ENCODE measurements around the gene COL21A1. TPM values are rescaled to one million over a fixed set of nuclear protein-coding genes. Genes with fewer than 3 reads are reported as not detected.

Gene COL21A1
- total RNA-seq, 2 experiments from 2014 or later: not detected

DNA sequence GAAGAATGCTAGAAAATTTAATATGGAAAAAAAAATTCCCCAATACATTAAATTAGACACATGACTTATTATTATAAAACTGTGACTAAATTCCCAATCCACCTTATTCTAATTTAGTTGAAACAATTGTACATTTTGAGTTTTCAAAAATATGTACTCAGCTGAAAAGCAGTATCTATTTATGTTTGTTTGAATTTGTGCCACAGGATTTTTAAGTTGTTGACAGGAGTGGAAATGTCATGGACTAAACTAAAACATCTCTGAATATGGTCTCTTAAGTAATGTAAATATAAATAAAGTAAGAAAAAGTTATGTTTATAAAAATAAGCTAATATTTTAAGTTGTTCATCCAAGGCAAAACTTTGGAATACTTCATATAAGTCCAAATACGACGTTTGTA lies 86.9 kb downstream of the COL21A1 start:
- intact Hi-C loops (cut with micrococcal nuclease): no loop called here
- CTCF ChIA-PET: no interaction called here
- Mint-ChIP-seq H3K4me3 (no peak overlapping the region), H3K9me3 (peaks cover 1% of the 10 kb centered on the region), H3K36me3 (ENCODE audit: low read depth) (no peaks in the 10 kb centered on the region), H3K27ac (no peak overlapping the region), H3K27me3 (ENCODE audit: low read depth) (no peaks in the 10 kb centered on the region), H3K4me1 (ENCODE audit: low read depth) (no peaks in the 10 kb centered on the region)
- DNase-seq: no peak

DNA sequence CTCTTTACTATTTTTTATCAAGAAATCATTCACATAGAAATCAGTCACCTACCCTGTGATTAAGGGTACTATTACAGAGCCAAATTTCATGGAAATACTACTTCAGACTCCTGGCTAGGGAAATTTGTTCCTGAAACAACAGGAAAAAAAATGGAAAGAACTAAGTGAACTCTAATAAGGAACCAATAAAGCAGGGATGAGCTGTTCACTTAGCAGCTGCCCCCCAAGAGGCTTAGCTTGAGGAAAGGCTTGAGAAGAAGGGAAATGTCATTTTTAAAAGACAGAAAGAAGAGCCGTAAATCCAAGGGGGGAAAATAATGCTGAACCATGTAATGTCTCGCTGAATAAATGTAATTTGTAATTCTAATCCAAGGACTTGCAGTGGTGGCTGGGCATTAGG lies 88.8 kb downstream of the COL21A1 start:
- no peak overlapping the region for H3K27ac Mint-ChIP-seq
- H3K4me1 Mint-ChIP-seq (ENCODE audit: low read depth): no peaks in the 10 kb centered on the region
- H3K27me3 Mint-ChIP-seq (ENCODE audit: low read depth): no peaks in the 10 kb centered on the region
- intact Hi-C loops (cut with micrococcal nuclease): no loop called here
- no peaks in the 10 kb centered on the region for H3K36me3 Mint-ChIP-seq (ENCODE audit: low read depth)
- CTCF ChIA-PET: interaction anchor here (0.7 kb wide), 1 partner anchor 17 kb away, joined by 6 read pairs; no protein-coding TSS in a partner anchor
- H3K4me3 Mint-ChIP-seq: no peak overlapping the region
- no peak for DNase-seq
- H3K9me3 Mint-ChIP-seq: peaks cover 15% of the 10 kb centered on the region

DNA sequence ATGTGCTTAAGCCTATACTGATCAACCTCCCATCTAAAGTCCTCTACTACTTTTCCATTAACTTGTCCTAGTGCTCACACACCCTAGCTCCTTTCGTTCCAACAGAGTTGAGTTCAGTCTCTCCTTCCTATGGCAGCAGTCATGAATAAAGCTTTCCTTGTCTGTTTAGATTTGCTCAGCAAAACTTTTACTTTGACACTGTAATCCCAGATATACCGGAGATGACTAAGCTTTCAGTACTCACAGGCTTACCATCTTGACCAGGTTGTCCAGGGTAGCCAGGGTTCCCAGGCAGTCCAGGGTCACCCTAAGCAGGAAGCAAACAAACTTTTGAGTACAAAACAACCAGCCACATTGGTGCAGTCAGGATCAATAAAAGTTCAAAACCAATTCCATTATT lies 90.7 kb downstream of the COL21A1 start:
- H3K4me3 Mint-ChIP-seq: no peak overlapping the region
- no peaks in the 10 kb centered on the region for H3K4me1 Mint-ChIP-seq (ENCODE audit: low read depth)
- intact Hi-C loops (cut with micrococcal nuclease): no loop called here
- DNase-seq: no peak
- no peaks in the 10 kb centered on the region for H3K36me3 Mint-ChIP-seq (ENCODE audit: low read depth)
- H3K27me3 Mint-ChIP-seq (ENCODE audit: low read depth): no peaks in the 10 kb centered on the region
- no peak overlapping the region for H3K27ac Mint-ChIP-seq
- H3K9me3 Mint-ChIP-seq: peaks cover 21% of the 10 kb centered on the region
- CTCF ChIA-PET: no interaction called here

DNA sequence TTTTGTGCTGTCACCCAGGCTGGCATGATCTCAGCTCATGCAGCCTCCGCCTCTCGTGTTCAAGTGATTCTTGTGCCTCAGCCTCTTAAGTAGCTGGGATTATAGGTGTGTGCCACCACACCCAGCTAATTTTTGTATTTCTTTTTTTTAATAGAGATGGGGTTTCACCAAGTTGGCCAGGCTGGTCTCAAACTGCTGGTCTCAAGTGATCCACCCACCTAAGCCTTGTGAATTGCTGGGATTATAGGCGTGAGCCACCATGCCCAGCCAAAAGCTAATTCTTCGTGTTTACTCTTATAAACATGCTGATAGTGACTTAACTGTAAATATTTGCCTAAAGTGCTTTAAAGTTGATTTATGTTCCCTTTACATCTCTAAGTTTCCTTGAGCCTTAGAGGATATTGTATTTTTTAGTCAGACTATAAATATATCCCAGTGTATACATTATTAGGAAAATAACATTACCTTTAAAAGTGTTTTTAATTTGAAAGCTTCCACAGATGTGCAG lies 91.7 kb downstream of the COL21A1 start:
- Mint-ChIP-seq H3K27me3 (ENCODE audit: low read depth) (no peaks in the 10 kb centered on the region), H3K27ac (no peak overlapping the region), H3K36me3 (ENCODE audit: low read depth) (no peaks in the 10 kb centered on the region), H3K4me3 (no peak overlapping the region), H3K9me3 (peaks cover 21% of the 10 kb centered on the region), H3K4me1 (ENCODE audit: low read depth) (no peaks in the 10 kb centered on the region)
- intact Hi-C loops (cut with micrococcal nuclease): no loop called here
- CTCF ChIA-PET: no interaction called here
- no peak for DNase-seq

DNA sequence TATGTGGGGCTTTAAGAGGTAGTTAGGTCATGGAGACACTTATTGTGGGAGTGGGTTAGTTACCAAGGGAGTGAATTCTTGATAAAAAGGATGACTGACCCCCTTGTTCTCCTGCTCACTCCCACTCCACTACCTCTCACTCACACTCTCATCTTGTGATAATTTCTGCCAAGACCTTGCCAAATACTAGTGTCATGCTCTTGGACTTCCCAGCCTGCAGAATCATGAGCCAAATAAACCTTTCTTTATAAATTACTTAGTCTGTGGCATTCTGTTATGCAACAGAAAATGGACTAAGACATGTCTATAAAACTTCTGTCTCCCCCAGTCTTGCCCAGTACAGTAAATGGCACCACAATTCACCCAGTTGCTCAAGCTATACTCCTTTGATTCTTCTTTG lies 93.3 kb downstream of the COL21A1 start:
- intact Hi-C loops (cut with micrococcal nuclease): no loop called here
- CTCF ChIA-PET: no interaction called here

DNA sequence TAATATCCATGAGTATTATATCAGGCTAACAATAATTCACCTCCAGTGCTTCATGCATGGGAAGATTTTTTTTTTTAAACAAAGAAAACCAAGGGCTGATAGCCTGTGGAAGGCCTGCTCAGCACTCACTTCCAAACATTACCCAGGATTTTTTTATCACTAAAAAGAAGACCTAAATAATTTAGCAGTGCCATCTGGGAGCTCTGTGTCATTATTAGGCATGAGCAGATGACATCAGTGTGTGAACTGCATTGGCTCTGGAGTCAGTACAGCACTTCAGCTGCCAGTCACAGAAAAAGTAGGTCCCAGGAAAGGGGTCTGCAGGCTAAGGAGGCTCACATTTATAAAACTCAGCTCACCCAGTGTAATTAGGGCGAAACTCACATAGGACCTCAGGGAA lies 94.8 kb downstream of the COL21A1 start:
- CTCF ChIA-PET: no interaction called here
- Mint-ChIP-seq H3K4me1 (ENCODE audit: low read depth) (no peaks in the 10 kb centered on the region), H3K27me3 (ENCODE audit: low read depth) (no peaks in the 10 kb centered on the region), H3K27ac (no peak overlapping the region), H3K9me3 (peaks cover 26% of the 10 kb centered on the region), H3K4me3 (no peak overlapping the region), H3K36me3 (ENCODE audit: low read depth) (no peaks in the 10 kb centered on the region)
- no peak for DNase-seq
- intact Hi-C loops (cut with micrococcal nuclease): no loop called here

More for the DNA sequence above, 93.3 kb downstream of the COL21A1 start:
- Mint-ChIP-seq H3K4me1 (ENCODE audit: low read depth) (no peaks in the 10 kb centered on the region), H3K36me3 (ENCODE audit: low read depth) (no peaks in the 10 kb centered on the region), H3K27ac (no peak overlapping the region), H3K27me3 (ENCODE audit: low read depth) (no peaks in the 10 kb centered on the region), H3K4me3 (no peak overlapping the region), H3K9me3 (peaks cover 26% of the 10 kb centered on the region)
- DNase-seq: no peak

DNA sequence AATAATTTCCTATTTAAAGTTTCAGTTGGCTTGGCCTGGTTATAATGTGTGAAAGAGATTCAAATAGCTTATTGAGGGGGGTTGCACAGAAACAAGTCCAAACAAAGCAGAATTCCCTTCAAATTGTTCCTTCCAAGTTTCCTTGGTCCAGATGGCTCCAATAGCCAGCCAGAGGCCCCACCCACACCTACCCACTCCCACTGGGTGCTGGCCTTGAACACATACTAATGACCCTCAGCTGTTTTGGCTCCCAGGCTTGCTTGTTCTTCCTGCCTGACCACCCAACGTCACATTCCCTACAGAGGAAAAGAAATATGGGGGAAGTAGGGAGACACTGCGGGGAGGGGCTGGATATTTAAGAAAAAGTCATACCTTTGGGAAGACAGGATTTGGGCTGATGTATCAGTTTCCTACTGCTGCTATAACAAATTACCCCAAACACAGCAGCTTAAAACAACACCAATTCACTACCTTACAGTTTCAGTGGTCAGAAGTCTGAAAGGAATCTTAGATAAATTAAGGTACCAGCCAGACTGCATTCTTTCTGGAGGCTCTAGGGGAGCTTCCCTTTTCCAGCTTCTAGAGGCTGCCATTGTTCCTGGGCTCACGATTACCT lies 95.7 kb downstream of the COL21A1 start:
- intact Hi-C loops (cut with micrococcal nuclease): no loop called here
- Mint-ChIP-seq H3K27me3 (ENCODE audit: low read depth) (no peaks in the 10 kb centered on the region), H3K9me3 (peaks cover 26% of the 10 kb centered on the region), H3K27ac (no peak overlapping the region), H3K4me3 (no peak overlapping the region), H3K36me3 (ENCODE audit: low read depth) (no peaks in the 10 kb centered on the region), H3K4me1 (ENCODE audit: low read depth) (no peaks in the 10 kb centered on the region)
- CTCF ChIA-PET: no interaction called here
- no peak for DNase-seq

DNA sequence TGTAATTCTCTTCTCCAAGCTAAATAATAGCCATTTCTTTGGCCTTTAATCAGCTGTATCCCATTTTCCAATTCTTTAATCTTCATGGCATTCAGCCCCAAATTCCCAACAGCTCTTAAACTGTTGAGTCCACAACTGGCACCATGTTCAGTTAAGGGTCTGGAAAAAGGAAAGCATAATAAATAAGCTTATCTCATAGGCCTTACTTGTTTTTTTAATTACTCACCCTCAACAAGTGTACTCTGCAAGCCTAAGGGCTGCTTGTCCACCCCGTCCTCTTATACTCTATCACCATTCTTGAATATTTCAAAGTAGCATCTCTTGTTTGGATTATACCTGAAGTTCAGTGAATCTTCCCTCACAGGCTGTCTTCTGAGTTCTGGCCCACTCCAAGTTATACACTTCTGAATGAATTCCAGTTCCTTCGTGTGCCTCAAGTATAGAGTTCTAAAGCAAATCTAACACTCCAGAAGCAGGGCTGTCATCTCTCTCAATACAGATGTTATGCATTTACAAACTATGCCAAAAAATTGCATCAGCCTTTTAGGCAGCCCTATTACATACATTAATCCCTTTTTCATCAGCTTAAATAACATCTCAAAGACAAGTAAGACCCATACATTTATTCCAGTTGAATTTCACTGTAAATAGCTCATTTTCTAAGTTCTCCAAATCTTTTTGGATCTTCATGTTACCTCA lies 98.7 kb downstream of the COL21A1 start:
- no peak for DNase-seq
- Mint-ChIP-seq H3K4me3 (no peak overlapping the region), H3K36me3 (ENCODE audit: low read depth) (no peaks in the 10 kb centered on the region), H3K4me1 (ENCODE audit: low read depth) (no peaks in the 10 kb centered on the region), H3K27ac (no peak overlapping the region), H3K27me3 (ENCODE audit: low read depth) (no peaks in the 10 kb centered on the region), H3K9me3 (peaks cover 22% of the 10 kb centered on the region)
- intact Hi-C loops (cut with micrococcal nuclease): no loop called here
- CTCF ChIA-PET: no interaction called here

DNA sequence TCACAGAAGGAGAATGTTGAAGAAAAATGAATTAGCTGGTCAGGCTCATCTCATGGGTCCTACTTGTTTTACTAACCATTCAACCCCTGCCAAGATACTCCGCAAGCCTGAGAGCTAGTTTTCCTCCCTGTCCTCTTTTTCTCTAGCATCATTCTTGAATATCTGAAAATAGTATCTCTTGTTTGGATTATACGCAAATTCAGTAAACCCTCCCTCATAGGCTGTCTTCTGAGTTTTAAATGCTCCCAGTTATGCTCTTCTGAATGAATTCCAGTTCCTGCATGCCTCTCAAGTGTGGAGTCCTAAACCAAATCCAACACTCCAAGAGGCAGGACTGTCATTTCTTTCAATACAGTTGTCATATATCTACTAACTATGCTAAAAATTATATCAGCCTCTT lies 99.6 kb downstream of the COL21A1 start:
- Mint-ChIP-seq H3K4me1 (ENCODE audit: low read depth) (no peaks in the 10 kb centered on the region), H3K36me3 (ENCODE audit: low read depth) (no peaks in the 10 kb centered on the region), H3K9me3 (peaks cover 20% of the 10 kb centered on the region), H3K27ac (no peak overlapping the region), H3K4me3 (no peak overlapping the region), H3K27me3 (ENCODE audit: low read depth) (no peaks in the 10 kb centered on the region)
- intact Hi-C loops (cut with micrococcal nuclease): no loop called here
- no peak for DNase-seq
- CTCF ChIA-PET: no interaction called here

DNA sequence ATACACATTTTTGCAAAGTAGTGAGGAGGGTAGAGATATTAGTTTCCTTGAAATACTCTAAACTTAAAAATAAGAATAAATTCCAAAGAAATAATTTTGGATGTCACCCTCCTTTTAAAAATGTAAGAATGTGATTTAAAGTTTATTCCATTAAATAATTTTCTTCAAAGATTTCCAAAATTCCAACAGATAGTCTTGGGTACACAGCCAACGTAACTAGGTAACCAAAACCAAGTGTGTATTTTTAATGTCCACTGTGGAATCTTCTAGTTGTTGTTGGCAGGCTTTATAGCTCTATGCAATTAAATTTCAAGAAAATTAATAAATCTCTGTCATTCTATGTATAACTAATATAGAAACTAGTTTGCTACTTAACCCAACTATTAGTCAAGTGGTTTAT lies 101.3 kb downstream of the COL21A1 start:
- peaks cover 18% of the 10 kb centered on the region for H3K9me3 Mint-ChIP-seq
- no peak for DNase-seq
- intact Hi-C loops (cut with micrococcal nuclease): no loop called here
- no peaks in the 10 kb centered on the region for H3K27me3 Mint-ChIP-seq (ENCODE audit: low read depth)
- CTCF ChIA-PET: no interaction called here
- H3K4me1 Mint-ChIP-seq (ENCODE audit: low read depth): no peaks in the 10 kb centered on the region
- H3K27ac Mint-ChIP-seq: no peak overlapping the region
- H3K4me3 Mint-ChIP-seq: no peak overlapping the region
- no peaks in the 10 kb centered on the region for H3K36me3 Mint-ChIP-seq (ENCODE audit: low read depth)

DNA sequence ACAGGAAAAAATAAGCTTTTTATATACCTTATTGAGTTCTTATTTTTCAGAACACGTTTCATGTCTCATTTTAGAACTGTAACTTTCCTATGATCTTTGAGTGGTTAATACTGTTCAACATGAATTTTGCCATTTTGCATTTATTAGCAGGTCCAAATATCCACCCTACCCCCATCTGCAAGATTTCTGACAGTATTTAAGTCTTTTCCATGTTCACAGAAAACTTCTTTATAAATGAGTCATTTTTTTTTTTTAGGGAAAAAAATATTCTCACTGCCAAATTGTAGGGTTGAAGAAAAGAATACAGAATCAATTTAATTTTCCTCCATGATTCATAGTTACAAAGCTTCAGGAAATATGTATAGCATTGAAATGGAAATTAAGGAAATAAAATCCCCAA lies 101.8 kb downstream of the COL21A1 start:
- no peak for DNase-seq
- CTCF ChIA-PET: no interaction called here
- intact Hi-C loops (cut with micrococcal nuclease): no loop called here
- H3K4me1 Mint-ChIP-seq (ENCODE audit: low read depth): no peaks in the 10 kb centered on the region
- no peak overlapping the region for H3K27ac Mint-ChIP-seq
- H3K36me3 Mint-ChIP-seq (ENCODE audit: low read depth): no peaks in the 10 kb centered on the region
- peaks cover 18% of the 10 kb centered on the region for H3K9me3 Mint-ChIP-seq
- H3K4me3 Mint-ChIP-seq: no peak overlapping the region
- no peaks in the 10 kb centered on the region for H3K27me3 Mint-ChIP-seq (ENCODE audit: low read depth)

DNA sequence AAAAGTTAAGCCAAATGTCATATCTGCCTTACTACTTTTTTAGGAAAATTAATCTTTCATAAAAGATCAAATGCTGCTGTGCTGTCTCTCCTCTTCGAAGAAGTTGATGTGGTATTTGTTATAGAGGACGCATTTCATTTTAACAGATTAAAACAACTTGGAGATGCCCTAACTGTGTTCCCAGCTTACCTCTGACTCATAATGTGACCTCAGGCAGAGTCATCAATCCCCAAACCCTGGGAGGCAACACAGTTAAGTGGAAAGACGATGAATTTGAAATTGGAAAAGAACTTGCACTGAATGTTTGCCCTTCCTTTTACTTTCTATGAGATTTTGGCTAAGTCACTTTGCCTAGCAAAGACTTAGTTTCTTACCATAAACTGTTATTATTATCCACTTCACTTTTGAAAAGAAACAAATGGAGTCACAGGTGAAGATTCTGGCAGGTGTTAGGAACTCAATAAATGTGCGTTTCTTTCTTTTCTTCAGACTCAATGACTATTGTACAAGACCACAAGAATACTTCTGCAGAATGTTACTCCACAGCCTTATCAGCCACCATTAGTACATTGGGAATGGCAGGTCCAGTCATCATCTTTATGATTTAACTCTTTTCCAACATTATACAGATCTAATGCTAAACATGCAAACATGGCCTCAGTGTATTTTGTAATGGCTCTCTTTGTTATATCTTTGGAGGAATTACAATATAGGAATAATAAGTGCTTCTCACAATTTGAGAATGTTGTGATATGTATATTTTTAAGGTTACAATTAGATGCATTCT lies 102.6 kb downstream of the COL21A1 start:
- no peak for DNase-seq
- CTCF ChIA-PET: no interaction called here
- Mint-ChIP-seq H3K9me3 (peaks cover 16% of the 10 kb centered on the region), H3K27me3 (ENCODE audit: low read depth) (no peaks in the 10 kb centered on the region), H3K36me3 (ENCODE audit: low read depth) (no peaks in the 10 kb centered on the region), H3K4me1 (ENCODE audit: low read depth) (no peaks in the 10 kb centered on the region), H3K27ac (no peak overlapping the region), H3K4me3 (no peak overlapping the region)
- intact Hi-C loops (cut with micrococcal nuclease): no loop called here

DNA sequence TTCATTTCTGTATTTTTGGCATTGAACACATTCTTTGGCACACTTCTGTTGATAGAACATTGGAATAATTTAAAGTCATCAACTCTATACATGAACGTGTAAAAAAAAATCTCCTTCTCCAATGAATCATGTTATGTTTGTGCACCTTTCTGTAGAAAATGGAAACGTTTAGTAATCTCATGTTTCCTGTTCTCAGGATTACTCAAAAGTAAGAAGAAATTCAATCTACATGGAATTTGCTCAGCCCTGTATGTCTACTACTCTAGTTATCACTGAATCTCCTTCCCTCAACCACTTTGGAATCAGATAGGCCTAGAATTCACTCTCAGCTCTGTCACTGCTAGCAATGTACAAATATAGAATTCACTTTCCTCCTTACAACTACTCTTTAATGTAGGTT lies 103.6 kb downstream of the COL21A1 start:
- H3K4me1 Mint-ChIP-seq (ENCODE audit: low read depth): no peaks in the 10 kb centered on the region
- H3K4me3 Mint-ChIP-seq: no peak overlapping the region
- peaks cover 13% of the 10 kb centered on the region for H3K9me3 Mint-ChIP-seq
- no peaks in the 10 kb centered on the region for H3K27me3 Mint-ChIP-seq (ENCODE audit: low read depth)
- H3K27ac Mint-ChIP-seq: no peak overlapping the region
- CTCF ChIA-PET: no interaction called here
- DNase-seq: no peak
- H3K36me3 Mint-ChIP-seq (ENCODE audit: low read depth): no peaks in the 10 kb centered on the region
- intact Hi-C loops (cut with micrococcal nuclease): no loop called here

Measured in activated naive CD4-positive, alpha-beta T cell treated with anti-CD3 and anti-CD28 coated beads for 36 hours (primary cell).